GM06990 (cell line): ENCODE measurements around the gene CNN2.
A peak's percentile ranks its signal among the peaks of the same experiment; 100 is the strongest.

Source experiments
- DNase-seq: peaks from one replicate; pipeline ENCODE4 v3.0.0-alpha.2; 2011; ENCODE audit not compliant: insufficient read length; ENCODE audit errors: extremely low read depth
- H3K27me3 ChIP-seq: replicated peaks from 2 replicates; pipeline ENCODE4 v1.6.0; 2011; ENCODE audit warnings: low read length; ENCODE audit not compliant: control insufficient read depth, insufficient read depth
- H3K36me3 ChIP-seq: 2 replicates; pipeline ENCODE4 v1.5.1; 2011; ENCODE audit warnings: low read length; ENCODE audit not compliant: control insufficient read depth, insufficient read depth
- H3K4me3 ChIP-seq: replicated peaks from 2 replicates; pipeline ENCODE4 v1.5.1; 2011; ENCODE audit warnings: low read depth, mild to moderate bottlenecking, control low read depth, low read length
- TF ChIP-seq, protein P1 (sequence below): IDR thresholded peaks from 2 replicates; pipeline ENCODE4 v1.5.1; 2011; ENCODE audit warnings: low read length, control low read depth, mild to moderate bottlenecking, inconsistent platforms; ENCODE audit not compliant: insufficient read depth, poor library complexity, severe bottlenecking

The CNN2 gene

DNA sequence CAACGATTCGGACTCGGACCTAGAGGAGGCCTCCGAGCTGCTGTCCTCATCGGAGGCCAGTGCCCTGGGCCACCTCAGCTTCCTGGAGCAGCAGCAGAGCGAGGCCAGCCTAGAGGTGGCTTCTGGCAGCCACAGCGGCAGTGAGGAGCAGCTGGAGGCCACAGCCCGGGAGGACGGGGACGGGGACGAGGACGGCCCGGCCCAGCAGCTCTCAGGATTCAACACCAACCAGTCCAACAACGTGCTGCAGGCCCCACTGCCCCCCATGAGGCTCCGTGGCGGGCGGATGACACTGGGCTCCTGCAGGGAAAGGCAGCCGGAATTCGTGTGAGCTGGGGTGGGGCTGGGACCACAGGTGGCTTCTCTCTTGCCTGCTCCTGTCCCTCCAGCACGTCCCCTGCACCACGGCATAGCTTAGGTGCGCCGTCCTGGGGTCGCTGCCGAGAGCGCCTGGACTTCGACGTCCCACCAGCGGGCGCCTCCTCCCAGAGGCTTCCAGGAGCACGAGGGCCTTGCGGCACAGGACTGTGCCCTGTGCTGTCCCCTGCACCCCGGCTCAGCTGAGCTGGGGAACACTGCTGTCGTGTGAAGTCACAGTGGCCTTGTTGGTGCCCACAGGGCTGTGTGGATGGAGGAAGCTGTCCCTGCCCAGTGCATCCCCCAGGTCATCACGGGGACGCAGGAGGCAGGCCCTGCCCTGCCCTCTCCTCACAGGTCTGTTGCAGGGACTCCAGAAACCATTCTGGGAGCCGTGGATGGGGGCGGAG lies 59.5 kb downstream of the CNN2 start:
- TF ChIP-seq, protein P1, sequence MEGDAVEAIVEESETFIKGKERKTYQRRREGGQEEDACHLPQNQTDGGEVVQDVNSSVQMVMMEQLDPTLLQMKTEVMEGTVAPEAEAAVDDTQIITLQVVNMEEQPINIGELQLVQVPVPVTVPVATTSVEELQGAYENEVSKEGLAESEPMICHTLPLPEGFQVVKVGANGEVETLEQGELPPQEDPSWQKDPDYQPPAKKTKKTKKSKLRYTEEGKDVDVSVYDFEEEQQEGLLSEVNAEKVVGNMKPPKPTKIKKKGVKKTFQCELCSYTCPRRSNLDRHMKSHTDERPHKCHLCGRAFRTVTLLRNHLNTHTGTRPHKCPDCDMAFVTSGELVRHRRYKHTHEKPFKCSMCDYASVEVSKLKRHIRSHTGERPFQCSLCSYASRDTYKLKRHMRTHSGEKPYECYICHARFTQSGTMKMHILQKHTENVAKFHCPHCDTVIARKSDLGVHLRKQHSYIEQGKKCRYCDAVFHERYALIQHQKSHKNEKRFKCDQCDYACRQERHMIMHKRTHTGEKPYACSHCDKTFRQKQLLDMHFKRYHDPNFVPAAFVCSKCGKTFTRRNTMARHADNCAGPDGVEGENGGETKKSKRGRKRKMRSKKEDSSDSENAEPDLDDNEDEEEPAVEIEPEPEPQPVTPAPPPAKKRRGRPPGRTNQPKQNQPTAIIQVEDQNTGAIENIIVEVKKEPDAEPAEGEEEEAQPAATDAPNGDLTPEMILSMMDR = no peak
- peak; percentile 34 for DNase-seq
- H3K4me3 ChIP-seq = no peak overlapping the region
- H3K36me3 ChIP-seq = peaks cover 52% of the 10 kb centered on the region
- H3K27me3 ChIP-seq = no peaks in the 10 kb centered on the region

DNA sequence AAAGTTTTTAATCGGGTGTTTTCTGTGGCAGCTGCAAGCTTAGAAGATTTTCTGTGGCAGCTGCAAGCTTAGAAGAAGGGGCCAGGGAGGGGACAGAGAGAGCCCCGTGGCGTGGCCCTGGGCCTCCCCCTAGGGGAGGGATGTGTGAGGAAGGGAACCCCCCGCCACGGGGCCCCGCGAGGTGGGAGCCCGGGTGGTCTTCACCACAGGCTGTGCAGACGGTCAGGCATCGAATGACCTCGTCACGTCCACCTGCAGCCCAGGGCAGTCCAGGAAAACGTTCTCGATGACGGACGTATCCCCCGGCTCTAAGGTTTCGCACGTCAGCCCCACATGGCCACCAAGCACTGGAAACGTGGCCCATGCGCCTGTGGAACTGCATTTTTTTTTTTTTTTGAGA lies 60.2 kb downstream of the CNN2 start:
- peak; percentile 32 for DNase-seq

DNA sequence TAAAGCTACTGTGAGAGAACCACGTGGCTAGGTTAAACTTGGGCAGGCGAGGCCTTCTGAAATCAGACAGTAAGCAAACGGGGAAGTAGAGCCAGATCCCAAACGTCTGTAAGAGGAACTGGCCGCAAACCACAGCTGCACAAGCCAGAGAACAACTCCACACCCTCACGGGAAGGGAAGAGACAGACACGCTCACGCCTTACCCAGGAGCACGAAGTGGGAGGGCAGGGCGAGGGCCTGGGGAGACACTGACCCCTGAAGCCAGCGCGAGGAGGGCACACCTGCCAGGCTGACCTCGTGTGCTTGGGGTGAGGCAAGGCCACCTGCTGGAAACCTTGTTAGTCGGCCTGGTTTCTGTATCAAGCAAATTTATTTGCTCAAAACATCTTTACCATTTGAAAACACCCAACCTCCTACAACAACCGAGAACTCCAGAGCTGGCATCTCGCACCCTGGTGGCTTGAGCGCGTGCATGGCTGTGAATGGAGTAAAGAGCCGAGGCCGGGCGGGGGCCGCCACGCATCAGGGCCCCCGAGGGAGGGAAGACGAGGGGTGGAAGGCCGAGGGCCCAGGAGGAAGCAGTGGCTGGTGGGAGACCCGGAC lies 61.5 kb downstream of the CNN2 start:
- Histone ChIP-seq H3K27me3 (no peaks in the 10 kb centered on the region), H3K36me3 (peaks cover 42% of the 10 kb centered on the region), H3K4me3 (no peak overlapping the region)
- TF ChIP-seq, protein P1 = peak; percentile 38
- DNase-seq = peak; percentile 68

More for the DNA sequence above, 60.2 kb downstream of the CNN2 start:
- TF ChIP-seq, protein P1 = no peak
- peaks cover 46% of the 10 kb centered on the region for H3K36me3 ChIP-seq
- no peaks in the 10 kb centered on the region for H3K27me3 ChIP-seq
- no peak overlapping the region for H3K4me3 ChIP-seq

DNA sequence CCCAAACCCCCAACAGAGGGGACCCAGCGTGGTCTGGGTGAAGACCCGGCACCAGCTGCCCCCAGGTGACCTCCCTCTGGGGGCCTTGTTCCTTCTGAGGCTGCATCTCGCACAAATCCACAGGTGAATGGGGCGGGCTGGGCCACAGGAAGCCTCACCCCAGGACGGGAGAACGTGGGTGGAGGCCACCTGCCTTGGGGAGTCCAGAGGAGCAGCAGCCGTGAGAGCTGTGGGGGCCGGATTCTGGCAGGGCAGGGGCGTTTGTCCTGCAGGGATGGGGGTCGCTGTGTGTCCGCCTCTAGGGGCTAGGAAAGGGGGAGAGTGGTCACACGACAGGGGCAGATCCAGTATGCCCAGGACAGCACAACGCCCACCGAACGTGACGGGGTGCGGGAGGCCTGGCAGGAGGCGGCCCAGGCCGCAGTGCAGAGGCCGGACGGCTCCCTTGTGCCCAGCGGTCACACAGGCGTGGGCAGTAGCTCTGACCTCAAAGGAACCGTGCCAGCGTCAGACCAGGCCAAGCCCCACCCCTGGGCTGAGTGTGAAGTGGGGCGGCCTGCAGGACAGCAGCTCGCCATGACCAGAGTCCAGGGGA lies 62.1 kb downstream of the CNN2 start:
- H3K4me3 ChIP-seq = no peak overlapping the region
- TF ChIP-seq, protein P1 = no peak
- H3K27me3 ChIP-seq = no peaks in the 10 kb centered on the region

More for the DNA sequence above, 62.1 kb downstream of the CNN2 start:
- no peak for DNase-seq
- H3K36me3 ChIP-seq = peaks cover 36% of the 10 kb centered on the region
